ENCODE data around the gene TSGA10IP.

- TF ChIP-seq CTCF (IDR thresholded peaks at IDR 0.05; ENCODE audit: borderline replicate concordance, extremely low read depth, low read length, poor library complexity, severe bottlenecking) (no peak), EZH2 (IDR thresholded peaks at IDR 0.05; ENCODE audit: borderline replicate concordance, low read depth, low read length, severe bottlenecking) (no peak)
Measured at GRCh38 chr11:65992056-65992455, 46.8 kb downstream of the TSGA10IP start.

Data from DND-41 (cell line).